Panc1 (cell line): ENCODE results near the gene EME1.

Source experiments
- POLR2AphosphoS5 ChIP-seq: IDR thresholded peaks from 2 replicates; pipeline ENCODE4 v1.6.1; 2012; ENCODE audit warnings: mild to moderate bottlenecking, low read depth, low read length, moderate library complexity
- TCF7L2 ChIP-seq: IDR thresholded peaks from 2 replicates; pipeline ENCODE4 v1.6.1; 2011; ENCODE audit warnings: mild to moderate bottlenecking, low read depth, low read length, inconsistent platforms
- TF ChIP-seq, protein P1 (sequence below): fragments of 450-650 bp; IDR thresholded peaks from 2 replicates; pipeline ENCODE4 v1.5.1; 2017; ENCODE audit warnings: mild to moderate bottlenecking
- TF ChIP-seq, protein P2 (sequence below), 2 experiments: IDR thresholded peaks; 2 replicates each; pipeline ENCODE4 v1.6.1; 2011 to 2012; ENCODE audit warnings: low read depth in 2 of 2, control low read depth in 1 of 2, low read length in 1 of 2, mild to moderate bottlenecking in 1 of 2, moderate library complexity in 1 of 2; ENCODE audit not compliant: insufficient read depth in 1 of 2

DNA sequence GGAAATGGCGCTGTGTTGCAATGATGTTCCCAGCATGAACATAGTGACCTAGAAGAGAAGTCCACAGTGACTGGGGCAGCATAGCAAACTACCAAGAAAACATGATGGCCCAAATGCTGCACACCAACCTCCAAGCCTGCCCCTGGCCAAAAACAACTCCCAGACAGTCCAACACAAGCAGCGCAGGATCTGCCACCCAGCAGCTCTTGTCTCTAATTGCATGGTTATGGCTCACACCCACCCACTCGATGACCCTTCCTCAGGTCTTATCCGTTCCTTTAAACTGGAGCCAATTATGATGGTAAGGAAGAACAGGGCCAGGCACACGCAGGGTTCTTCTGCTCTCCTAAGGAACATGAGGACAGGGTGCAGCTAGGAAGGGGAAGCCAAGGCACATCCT lies 3.0 kb upstream of the EME1 start:
- TF ChIP-seq, protein P1, sequence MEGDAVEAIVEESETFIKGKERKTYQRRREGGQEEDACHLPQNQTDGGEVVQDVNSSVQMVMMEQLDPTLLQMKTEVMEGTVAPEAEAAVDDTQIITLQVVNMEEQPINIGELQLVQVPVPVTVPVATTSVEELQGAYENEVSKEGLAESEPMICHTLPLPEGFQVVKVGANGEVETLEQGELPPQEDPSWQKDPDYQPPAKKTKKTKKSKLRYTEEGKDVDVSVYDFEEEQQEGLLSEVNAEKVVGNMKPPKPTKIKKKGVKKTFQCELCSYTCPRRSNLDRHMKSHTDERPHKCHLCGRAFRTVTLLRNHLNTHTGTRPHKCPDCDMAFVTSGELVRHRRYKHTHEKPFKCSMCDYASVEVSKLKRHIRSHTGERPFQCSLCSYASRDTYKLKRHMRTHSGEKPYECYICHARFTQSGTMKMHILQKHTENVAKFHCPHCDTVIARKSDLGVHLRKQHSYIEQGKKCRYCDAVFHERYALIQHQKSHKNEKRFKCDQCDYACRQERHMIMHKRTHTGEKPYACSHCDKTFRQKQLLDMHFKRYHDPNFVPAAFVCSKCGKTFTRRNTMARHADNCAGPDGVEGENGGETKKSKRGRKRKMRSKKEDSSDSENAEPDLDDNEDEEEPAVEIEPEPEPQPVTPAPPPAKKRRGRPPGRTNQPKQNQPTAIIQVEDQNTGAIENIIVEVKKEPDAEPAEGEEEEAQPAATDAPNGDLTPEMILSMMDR = no peak
- TF ChIP-seq POLR2AphosphoS5 = no peak; the same call in 1 of the 2 replicates
- TF ChIP-seq TCF7L2 = no peak
- TF ChIP-seq, protein P2, sequence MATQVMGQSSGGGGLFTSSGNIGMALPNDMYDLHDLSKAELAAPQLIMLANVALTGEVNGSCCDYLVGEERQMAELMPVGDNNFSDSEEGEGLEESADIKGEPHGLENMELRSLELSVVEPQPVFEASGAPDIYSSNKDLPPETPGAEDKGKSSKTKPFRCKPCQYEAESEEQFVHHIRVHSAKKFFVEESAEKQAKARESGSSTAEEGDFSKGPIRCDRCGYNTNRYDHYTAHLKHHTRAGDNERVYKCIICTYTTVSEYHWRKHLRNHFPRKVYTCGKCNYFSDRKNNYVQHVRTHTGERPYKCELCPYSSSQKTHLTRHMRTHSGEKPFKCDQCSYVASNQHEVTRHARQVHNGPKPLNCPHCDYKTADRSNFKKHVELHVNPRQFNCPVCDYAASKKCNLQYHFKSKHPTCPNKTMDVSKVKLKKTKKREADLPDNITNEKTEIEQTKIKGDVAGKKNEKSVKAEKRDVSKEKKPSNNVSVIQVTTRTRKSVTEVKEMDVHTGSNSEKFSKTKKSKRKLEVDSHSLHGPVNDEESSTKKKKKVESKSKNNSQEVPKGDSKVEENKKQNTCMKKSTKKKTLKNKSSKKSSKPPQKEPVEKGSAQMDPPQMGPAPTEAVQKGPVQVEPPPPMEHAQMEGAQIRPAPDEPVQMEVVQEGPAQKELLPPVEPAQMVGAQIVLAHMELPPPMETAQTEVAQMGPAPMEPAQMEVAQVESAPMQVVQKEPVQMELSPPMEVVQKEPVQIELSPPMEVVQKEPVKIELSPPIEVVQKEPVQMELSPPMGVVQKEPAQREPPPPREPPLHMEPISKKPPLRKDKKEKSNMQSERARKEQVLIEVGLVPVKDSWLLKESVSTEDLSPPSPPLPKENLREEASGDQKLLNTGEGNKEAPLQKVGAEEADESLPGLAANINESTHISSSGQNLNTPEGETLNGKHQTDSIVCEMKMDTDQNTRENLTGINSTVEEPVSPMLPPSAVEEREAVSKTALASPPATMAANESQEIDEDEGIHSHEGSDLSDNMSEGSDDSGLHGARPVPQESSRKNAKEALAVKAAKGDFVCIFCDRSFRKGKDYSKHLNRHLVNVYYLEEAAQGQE (IDR thresholded peaks at IDR 0.05; ENCODE audit: insufficient read depth in 1 of 2, low read depth in 2 of 2, low read length in 1 of 2) = no peak
